Endodermal cell (in vitro differentiated cells): ENCODE measurements around the gene ABCC6. TPM values are rescaled to one million over a fixed set of nuclear protein-coding genes. Genes with fewer than 3 reads are reported as not detected.
A peak's percentile ranks its signal among the peaks of the same experiment; 100 is the strongest.
"Not testable (repeated sequence)": the region's sequence is repeated elsewhere in the genome, so short reads cannot be mapped to it uniquely, and the experiment has no call there.

Source experiments
- DNase-seq: peaks from one replicate; pipeline ENCODE4 v3.0.0-alpha.2; 2017
- H3K27ac ChIP-seq: 2 replicates; pipeline ENCODE4 v1.5.1; 2013; ENCODE audit warnings: mild to moderate bottlenecking, low read depth, low read length, moderate library complexity
- H3K27me3 ChIP-seq: 2 replicates; pipeline ENCODE4 v1.6.1; 2013; ENCODE audit warnings: mild to moderate bottlenecking, low read length, moderate library complexity; ENCODE audit not compliant: insufficient read depth, control insufficient read depth, poor library complexity, severe bottlenecking
- H3K36me3 ChIP-seq: 2 replicates; pipeline ENCODE4 v1.7.0; 2013; ENCODE audit warnings: mild to moderate bottlenecking, low read length, moderate library complexity; ENCODE audit not compliant: control insufficient read depth, insufficient read depth
- H3K4me1 ChIP-seq: one replicate; pipeline ENCODE4 v1.7.0; 2013; ENCODE audit warnings: low read length; ENCODE audit not compliant: control insufficient read depth, insufficient read depth
- H3K4me3 ChIP-seq: 2 replicates; pipeline ENCODE4 v1.5.1; 2013; ENCODE audit warnings: mild to moderate bottlenecking, low read length, moderate library complexity
- H3K9ac ChIP-seq: 2 replicates; pipeline ENCODE4 v1.6.1; 2013; ENCODE audit warnings: mild to moderate bottlenecking, low read length, moderate library complexity; ENCODE audit not compliant: poor library complexity, severe bottlenecking; ENCODE audit errors: extremely low read depth
- H3K9me3 ChIP-seq: 2 replicates; pipeline ENCODE4 v1.6.1; 2013; ENCODE audit warnings: mild to moderate bottlenecking, low read length, moderate library complexity; ENCODE audit not compliant: control insufficient read depth
- H3K27ac Mint-ChIP-seq: 2 replicates; pipeline ENCODE4 v1.8.0; 2020; ENCODE audit warnings: mixed read lengths
- H3K27me3 Mint-ChIP-seq: 2 replicates; pipeline ENCODE4 v1.8.0; 2021; ENCODE audit warnings: mild to moderate bottlenecking, mixed read lengths; ENCODE audit not compliant: insufficient read depth
- H3K36me3 Mint-ChIP-seq: 2 replicates; pipeline ENCODE4 v1.8.0; 2020; ENCODE audit warnings: low read depth, mixed read lengths
- H3K4me1 Mint-ChIP-seq: 2 replicates; pipeline ENCODE4 v1.8.0; 2020; ENCODE audit warnings: mixed read lengths
- H3K4me3 Mint-ChIP-seq: 2 replicates; pipeline ENCODE4 v1.8.0; 2020; ENCODE audit warnings: mild to moderate bottlenecking, moderate library complexity, mixed read lengths
- H3K9me3 Mint-ChIP-seq: 2 replicates; pipeline ENCODE4 v1.8.0; 2020; ENCODE audit warnings: mild to moderate bottlenecking, mixed read lengths
- WGBS, 2 experiments: methylation state at CpG; one replicate each; pipeline versions ENCODE4 v1.1.5 to v1.1.7; 2013; ENCODE audit warnings: missing lambda C conversion rate in 2 of 2, mixed read lengths in 1 of 2; ENCODE audit not compliant: insufficient coverage in 1 of 2, insufficient read length in 1 of 2; 5-methylcytosine and 5-hydroxymethylcytosine counted together
- total RNA-seq, 2 donors: library from RNA; stranded (reverse); fragmentation: NEBNext Ultra II Directional in 1 of 2; extraction: Animal tissue kit (Norgen Biotek cat#: 25700) in 1 of 2; gene quantifications; 2 replicates in 1 of 2; 3 replicates in 1 of 2; pipeline ENCODE4 v1.2.1, GENCODE V29; 2021

The ABCC6 gene
- total RNA-seq, 2 donors from 2014 or later, result 6.5 to 7.8 TPM

- not testable (repeated sequence) for H3K4me1 ChIP-seq, H3K27ac Mint-ChIP-seq, H3K27me3 Mint-ChIP-seq, H3K9me3 Mint-ChIP-seq, H3K9ac ChIP-seq, DNase-seq, H3K36me3 ChIP-seq, H3K9me3 ChIP-seq, H3K27me3 ChIP-seq, H3K4me3 ChIP-seq, H3K27ac ChIP-seq, H3K36me3 Mint-ChIP-seq, H3K4me1 Mint-ChIP-seq
- no CpG with 5 or more reads among the region's 39 CpGs for WGBS, 2 experiments
- peak overlapping the region; percentile 48 for H3K4me3 Mint-ChIP-seq
These were observed 9.4 kb upstream of the ABCC6 start for GRCh38 chr16:16232692-16233061.

DNA sequence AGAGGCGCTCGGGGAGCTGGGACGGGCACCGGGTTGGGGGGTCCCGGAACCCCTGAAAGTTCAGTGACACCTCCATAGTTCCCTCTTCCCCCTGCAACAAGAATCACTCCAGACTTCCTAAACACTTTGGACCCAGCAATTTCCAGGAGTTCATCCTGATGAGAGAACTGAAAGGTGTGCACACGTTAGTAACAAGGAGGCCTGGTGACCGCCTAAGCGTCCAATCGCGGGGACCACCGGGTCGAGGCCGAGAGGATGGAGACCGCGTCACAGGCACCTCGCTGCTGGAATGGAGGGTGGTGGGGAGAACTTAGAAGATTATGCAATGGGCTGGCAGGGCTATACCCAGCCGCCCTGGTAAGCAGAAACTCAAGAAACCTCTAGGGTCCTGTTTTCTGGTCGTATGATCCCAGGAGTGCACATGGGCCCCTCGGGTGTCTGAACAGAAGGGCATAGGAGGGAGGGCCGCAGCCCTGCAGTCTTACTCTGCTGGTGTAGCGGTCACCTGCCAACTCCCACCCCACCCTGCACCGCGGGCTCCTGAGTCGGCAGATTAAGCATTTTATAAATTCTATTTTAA is 458 bp upstream of the ABCC6 start:
- not testable (repeated sequence) for H3K9ac ChIP-seq, H3K4me1 Mint-ChIP-seq, DNase-seq, H3K9me3 ChIP-seq, H3K4me3 ChIP-seq, H3K9me3 Mint-ChIP-seq, H3K27ac Mint-ChIP-seq, H3K27me3 Mint-ChIP-seq, H3K4me1 ChIP-seq, H3K27me3 ChIP-seq, H3K36me3 Mint-ChIP-seq, H3K36me3 ChIP-seq, H3K27ac ChIP-seq
- WGBS, 2 experiments, result no CpG with 5 or more reads among the region's 24 CpGs
- H3K4me3 Mint-ChIP-seq, result peak overlapping the region; percentile 48

DNA sequence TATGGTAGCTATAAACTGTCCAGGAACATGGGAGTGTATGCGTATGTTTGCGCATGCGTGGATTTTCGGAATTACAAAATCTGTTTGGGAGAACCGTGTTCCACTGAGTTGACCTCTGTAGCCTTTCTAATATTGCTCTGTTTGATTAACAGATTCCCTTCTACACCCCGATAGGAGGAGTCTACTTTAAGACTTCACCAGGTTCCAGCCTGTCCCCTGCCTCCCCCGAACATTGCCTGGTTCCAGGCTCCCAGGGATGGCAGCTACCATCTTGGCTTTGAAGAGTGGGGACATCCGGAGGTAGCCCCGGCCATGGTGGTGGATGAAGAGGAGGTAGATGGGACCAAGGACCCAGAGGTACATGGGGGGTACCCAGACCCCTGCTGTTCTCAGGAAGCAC is 1.9 kb downstream of the ABCC6 start:
- not testable (repeated sequence) for H3K9me3 Mint-ChIP-seq, H3K27ac ChIP-seq, H3K27me3 ChIP-seq, H3K4me1 Mint-ChIP-seq, H3K4me3 Mint-ChIP-seq, H3K9ac ChIP-seq, H3K9me3 ChIP-seq, H3K27me3 Mint-ChIP-seq, H3K4me3 ChIP-seq, H3K4me1 ChIP-seq, H3K27ac Mint-ChIP-seq, DNase-seq, H3K36me3 Mint-ChIP-seq, H3K36me3 ChIP-seq
- WGBS, 2 experiments, result 77% methylated on average over 2 of the region's 9 CpGs; no CpG with 5 or more reads in 1 of the 2 experiments

DNA sequence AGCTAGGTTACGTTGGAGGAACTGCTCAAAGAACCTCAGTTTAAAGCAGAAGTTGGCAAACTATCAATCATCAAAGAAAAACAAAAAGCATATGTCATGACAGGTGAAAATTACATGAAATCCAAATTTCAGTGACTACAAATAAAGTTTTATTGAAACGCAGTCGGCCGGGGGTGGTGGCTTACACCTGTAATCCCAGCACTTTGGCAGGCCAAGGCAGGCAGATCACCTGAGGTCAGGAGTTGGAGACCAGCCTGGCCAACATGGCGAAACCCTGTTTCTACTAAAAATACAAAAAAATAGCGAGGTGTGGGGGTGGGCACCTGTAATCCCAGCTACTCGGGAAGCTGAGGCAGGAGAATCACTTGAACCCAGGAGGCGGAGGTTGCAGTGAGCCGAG is 2.8 kb downstream of the ABCC6 start:
- H3K4me1 Mint-ChIP-seq, result not testable (repeated sequence)

DNA sequence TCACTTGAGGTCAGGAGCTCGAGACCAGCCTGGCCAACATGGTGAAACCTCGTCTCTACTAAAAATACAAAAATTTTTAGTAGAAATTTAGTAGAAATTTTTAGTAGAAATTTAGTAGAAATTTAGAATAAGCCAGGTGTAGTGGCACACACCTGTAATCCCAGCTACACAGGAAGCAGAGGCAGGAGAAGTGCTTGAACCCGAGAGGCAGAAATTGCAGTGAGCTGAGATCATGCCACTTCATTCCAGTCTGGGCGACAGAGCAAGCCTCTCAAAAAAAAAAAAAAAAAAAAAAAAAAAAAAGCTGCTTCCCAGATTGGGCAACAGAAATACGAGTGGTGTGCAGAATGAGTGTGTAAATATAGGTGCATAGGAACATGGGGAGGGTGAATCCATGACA is 4.5 kb downstream of the ABCC6 start:
- not testable (repeated sequence) for H3K4me3 Mint-ChIP-seq, DNase-seq, H3K9me3 ChIP-seq, H3K27ac ChIP-seq, H3K4me1 ChIP-seq, H3K36me3 Mint-ChIP-seq, H3K9me3 Mint-ChIP-seq, H3K27ac Mint-ChIP-seq, H3K27me3 Mint-ChIP-seq, H3K9ac ChIP-seq, H3K4me1 Mint-ChIP-seq, H3K36me3 ChIP-seq, H3K27me3 ChIP-seq, H3K4me3 ChIP-seq
- no CpG with 5 or more reads among the region's 5 CpGs for WGBS, 2 experiments

More for the DNA sequence above, 2.8 kb downstream of the ABCC6 start:
- H3K27me3 ChIP-seq, H3K36me3 Mint-ChIP-seq, H3K36me3 ChIP-seq, H3K9me3 ChIP-seq, H3K9ac ChIP-seq, H3K4me3 Mint-ChIP-seq, DNase-seq, H3K4me1 ChIP-seq, H3K9me3 Mint-ChIP-seq, H3K27ac Mint-ChIP-seq, H3K27me3 Mint-ChIP-seq, H3K27ac ChIP-seq, H3K4me3 ChIP-seq: not testable (repeated sequence)
- 100% methylated on average over 3 of the region's 9 CpGs; no CpG with 5 or more reads in 1 of the 2 experiments for WGBS, 2 experiments

GRCh38 chr16:16218349-16218748 is 4.9 kb downstream of the ABCC6 start:
- not testable (repeated sequence) for H3K27me3 Mint-ChIP-seq, H3K27ac ChIP-seq, H3K27ac Mint-ChIP-seq, H3K4me3 ChIP-seq, H3K4me3 Mint-ChIP-seq, H3K9me3 ChIP-seq, H3K4me1 Mint-ChIP-seq, DNase-seq, H3K27me3 ChIP-seq, H3K9ac ChIP-seq, H3K9me3 Mint-ChIP-seq, H3K36me3 ChIP-seq, H3K36me3 Mint-ChIP-seq, H3K4me1 ChIP-seq
- WGBS, 2 experiments, result no CpG with 5 or more reads among the region's 5 CpGs

DNA sequence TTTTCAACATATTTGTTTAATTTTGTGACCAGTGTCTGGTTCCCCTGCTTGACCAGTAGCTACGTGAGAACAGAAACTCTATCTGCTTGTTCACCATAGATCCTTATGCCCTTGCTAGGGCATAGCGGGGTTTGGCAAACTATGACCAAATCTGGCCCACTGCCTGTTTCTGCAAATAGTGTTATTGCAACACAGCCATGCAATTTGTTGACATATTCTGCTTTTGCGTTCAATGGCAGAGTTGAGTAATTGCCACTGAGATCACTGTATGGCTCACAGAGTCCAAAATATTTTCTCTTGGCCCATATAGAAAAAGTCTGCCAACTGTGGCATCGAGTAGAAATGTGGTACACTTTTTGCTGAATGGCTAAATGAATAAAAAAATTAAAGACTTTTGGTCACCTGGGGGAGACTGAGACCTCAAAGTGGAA is 9.4 kb downstream of the ABCC6 start:
- DNase-seq, H3K9me3 ChIP-seq, H3K36me3 ChIP-seq, H3K4me3 Mint-ChIP-seq, H3K36me3 Mint-ChIP-seq, H3K27me3 ChIP-seq, H3K4me1 ChIP-seq, H3K27ac Mint-ChIP-seq, H3K9me3 Mint-ChIP-seq, H3K27ac ChIP-seq, H3K9ac ChIP-seq, H3K27me3 Mint-ChIP-seq, H3K4me1 Mint-ChIP-seq, H3K4me3 ChIP-seq: not testable (repeated sequence)
- 89 to 100% methylated on average over 1 of the region's 4 CpGs for WGBS, 2 experiments
